ENCODE data around the gene TTC7B. TPM values are rescaled to one million over a fixed set of nuclear protein-coding genes. Genes with fewer than 3 reads are reported as not detected.

Gene TTC7B
- polyA plus RNA-seq, 1 donor from 2014 or later: 19.9 TPM

GRCh38 chr14:90809530-90810312 is 6.5 kb downstream of the TTC7B start:
- Histone ChIP-seq H3K79me2 (replicated peaks; ENCODE audit: insufficient read depth, low read length) (peaks cover 19% of the 10 kb centered on the region), H3K36me3 (ENCODE audit: insufficient read depth, low read length) (no peaks in the 10 kb centered on the region), H3K9me3 (ENCODE audit: low read length) (no peaks in the 10 kb centered on the region), H4K20me1 (ENCODE audit: insufficient read depth) (no peaks in the 10 kb centered on the region), H3K9ac (ENCODE audit: low read length) (no peak overlapping the region), H3K4me2 (ENCODE audit: low read length) (no peak overlapping the region), H3K27ac (ENCODE audit: low read length) (no peak overlapping the region), H3F3A (ENCODE audit: insufficient read depth, low read length, poor library complexity, severe bottlenecking) (no peaks in the 10 kb centered on the region), H3K4me3 (ENCODE audit: low read length) (no peak overlapping the region), H2AFZ (ENCODE audit: low read depth, low read length) (no peak overlapping the region), H3K27me3 (ENCODE audit: insufficient read depth, low read depth, low read length) (no peaks in the 10 kb centered on the region), H3K9me2 (ENCODE audit: insufficient read depth, low read length) (no peaks in the 10 kb centered on the region)
- no peak for TF ChIP-seq RAD21 (conservative IDR thresholded peaks at IDR 0.05)
- TF ChIP-seq, protein P1, sequence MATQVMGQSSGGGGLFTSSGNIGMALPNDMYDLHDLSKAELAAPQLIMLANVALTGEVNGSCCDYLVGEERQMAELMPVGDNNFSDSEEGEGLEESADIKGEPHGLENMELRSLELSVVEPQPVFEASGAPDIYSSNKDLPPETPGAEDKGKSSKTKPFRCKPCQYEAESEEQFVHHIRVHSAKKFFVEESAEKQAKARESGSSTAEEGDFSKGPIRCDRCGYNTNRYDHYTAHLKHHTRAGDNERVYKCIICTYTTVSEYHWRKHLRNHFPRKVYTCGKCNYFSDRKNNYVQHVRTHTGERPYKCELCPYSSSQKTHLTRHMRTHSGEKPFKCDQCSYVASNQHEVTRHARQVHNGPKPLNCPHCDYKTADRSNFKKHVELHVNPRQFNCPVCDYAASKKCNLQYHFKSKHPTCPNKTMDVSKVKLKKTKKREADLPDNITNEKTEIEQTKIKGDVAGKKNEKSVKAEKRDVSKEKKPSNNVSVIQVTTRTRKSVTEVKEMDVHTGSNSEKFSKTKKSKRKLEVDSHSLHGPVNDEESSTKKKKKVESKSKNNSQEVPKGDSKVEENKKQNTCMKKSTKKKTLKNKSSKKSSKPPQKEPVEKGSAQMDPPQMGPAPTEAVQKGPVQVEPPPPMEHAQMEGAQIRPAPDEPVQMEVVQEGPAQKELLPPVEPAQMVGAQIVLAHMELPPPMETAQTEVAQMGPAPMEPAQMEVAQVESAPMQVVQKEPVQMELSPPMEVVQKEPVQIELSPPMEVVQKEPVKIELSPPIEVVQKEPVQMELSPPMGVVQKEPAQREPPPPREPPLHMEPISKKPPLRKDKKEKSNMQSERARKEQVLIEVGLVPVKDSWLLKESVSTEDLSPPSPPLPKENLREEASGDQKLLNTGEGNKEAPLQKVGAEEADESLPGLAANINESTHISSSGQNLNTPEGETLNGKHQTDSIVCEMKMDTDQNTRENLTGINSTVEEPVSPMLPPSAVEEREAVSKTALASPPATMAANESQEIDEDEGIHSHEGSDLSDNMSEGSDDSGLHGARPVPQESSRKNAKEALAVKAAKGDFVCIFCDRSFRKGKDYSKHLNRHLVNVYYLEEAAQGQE (IDR thresholded peaks at IDR 0.05; ENCODE audit: borderline replicate concordance): no peak
- no peak for TF ChIP-seq EP300 (conservative IDR thresholded peaks at IDR 0.05; ENCODE audit: poor library complexity, severe bottlenecking)
- TF ChIP-seq MXI1 (conservative IDR thresholded peaks at IDR 0.05; ENCODE audit: poor library complexity, severe bottlenecking): no peak
- no peak for TF ChIP-seq POLR2AphosphoS5 (IDR thresholded peaks at IDR 0.05)
- no peak for TF ChIP-seq CTCF (IDR thresholded peaks at IDR 0.05; ENCODE audit: poor library complexity, severe bottlenecking)

- no peaks in the 10 kb centered on the region for H3K9me2 ChIP-seq (ENCODE audit: insufficient read depth, low read length)
- H3K9me3 ChIP-seq (ENCODE audit: low read length): no peaks in the 10 kb centered on the region
- H3K27me3 ChIP-seq (ENCODE audit: insufficient read depth, low read depth, low read length): no peaks in the 10 kb centered on the region
- peaks cover 12% of the 10 kb centered on the region for H3K79me2 ChIP-seq (replicated peaks; ENCODE audit: insufficient read depth, low read length)
- H4K20me1 ChIP-seq (ENCODE audit: insufficient read depth): no peaks in the 10 kb centered on the region
- no peaks in the 10 kb centered on the region for H3F3A ChIP-seq (ENCODE audit: insufficient read depth, low read length, poor library complexity, severe bottlenecking)
- H3K9ac ChIP-seq (ENCODE audit: low read length): no peak overlapping the region
- no peak overlapping the region for H3K4me3 ChIP-seq (ENCODE audit: low read length)
- H3K36me3 ChIP-seq (ENCODE audit: insufficient read depth, low read length): no peaks in the 10 kb centered on the region
- H2AFZ ChIP-seq (ENCODE audit: low read depth, low read length): no peak overlapping the region
- no peak for TF ChIP-seq EP300 (conservative IDR thresholded peaks at IDR 0.05; ENCODE audit: poor library complexity, severe bottlenecking)
- no peak for TF ChIP-seq TAF1 (IDR thresholded peaks at IDR 0.05; ENCODE audit: low read depth)
- no peak for TF ChIP-seq RAD21 (conservative IDR thresholded peaks at IDR 0.05)
- TF ChIP-seq POLR2AphosphoS5 (IDR thresholded peaks at IDR 0.05): no peak
- TF ChIP-seq CTCF (IDR thresholded peaks at IDR 0.05; ENCODE audit: poor library complexity, severe bottlenecking): no peak
- TF ChIP-seq EZH2 (IDR thresholded peaks at IDR 0.05; ENCODE audit: borderline replicate concordance, insufficient read depth, low read length, poor library complexity, severe bottlenecking): no peak
- TF ChIP-seq, protein P1 (IDR thresholded peaks at IDR 0.05; ENCODE audit: borderline replicate concordance): no peak
- no peak for TF ChIP-seq MXI1 (conservative IDR thresholded peaks at IDR 0.05; ENCODE audit: poor library complexity, severe bottlenecking)
- no peak for TF ChIP-seq SMC3 (conservative IDR thresholded peaks at IDR 0.05; ENCODE audit: poor library complexity)
- no peak overlapping the region for H3K4me2 ChIP-seq (ENCODE audit: low read length)
- H3K27ac ChIP-seq (ENCODE audit: low read length): no peak overlapping the region
Observed at GRCh38 chr14:90808759-90809529, 7.3 kb downstream of the TTC7B start.
